22Rv1 (cell line): Measurements from ENCODE around the gene KCNA2.

Experiments used
- H3K27ac ChIP-seq: fragments of 450-650 bp; 2 replicates; pipeline ENCODE4 v1.5.1; 2017
- CTCF ChIP-seq: fragments of 450-650 bp; IDR thresholded peaks from 2 replicates; pipeline ENCODE4 v1.5.1; 2017; ENCODE audit warnings: mild to moderate bottlenecking
- ZFX ChIP-seq: fragments of 450-650 bp; IDR thresholded peaks from 2 replicates; pipeline ENCODE4 v1.6.1; 2017; ENCODE audit warnings: antibody characterized with exemption, borderline replicate concordance

KCNA2 gene

DNA sequence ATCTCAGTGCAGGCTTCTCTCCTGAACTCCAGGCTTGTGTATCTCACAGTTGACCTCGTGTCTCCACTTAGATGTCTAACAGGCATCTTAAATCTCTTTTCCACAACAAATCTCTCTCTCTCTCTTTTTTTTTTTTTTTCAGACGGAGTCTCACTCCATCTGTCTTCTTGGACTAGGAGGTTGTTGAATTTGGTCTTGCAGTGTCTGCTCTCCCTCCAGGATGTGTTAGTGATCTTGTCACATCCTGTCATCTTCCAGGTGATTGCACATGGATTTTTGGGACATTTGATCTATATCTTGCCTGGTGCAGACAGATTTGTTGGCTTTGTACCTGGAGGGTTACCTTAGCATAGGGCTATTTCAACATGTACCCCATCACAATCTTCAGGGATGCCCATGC is 60.7 kb downstream of the KCNA2 start:
- no peak for TF ChIP-seq ZFX
- TF ChIP-seq CTCF, result no peak
- no peak overlapping the region for H3K27ac ChIP-seq

DNA sequence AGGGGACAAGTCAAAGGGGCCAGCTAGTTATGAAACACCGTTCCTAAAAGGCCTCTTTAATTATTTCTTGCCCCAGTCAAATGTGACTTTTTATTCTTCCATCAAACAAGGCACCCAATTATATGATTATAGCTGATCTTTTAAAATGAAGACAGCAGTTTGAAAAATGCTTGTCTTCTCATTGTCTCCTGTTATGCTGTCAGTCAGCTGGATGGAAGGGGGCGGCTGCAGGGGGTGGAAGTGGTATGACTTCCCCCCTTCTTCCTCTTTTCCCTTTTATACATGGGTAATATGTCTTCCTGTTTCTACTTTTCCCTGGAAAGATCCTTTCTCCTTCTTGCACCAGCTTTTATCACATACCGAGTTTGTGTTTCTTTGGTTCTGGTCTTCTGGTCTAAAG is 61.4 kb downstream of the KCNA2 start:
- no peak overlapping the region for H3K27ac ChIP-seq
- TF ChIP-seq CTCF, result no peak
- TF ChIP-seq ZFX, result no peak
